GM03348 (cell line): ENCODE measurements around the gene CAMK2B.
A peak's percentile ranks its signal among the peaks of the same experiment; 100 is the strongest.

Source experiments
- DNase-seq: peaks from one replicate; pipeline ENCODE4 v3.0.0; 2012; ENCODE audit warnings: low spot score

The CAMK2B gene

GRCh38 chr7:44257213-44257612 is 68.2 kb downstream of the CAMK2B start:
- DNase-seq: no peak

- no peak for DNase-seq
Measured at GRCh38 chr7:44256459-44256858, 68.9 kb downstream of the CAMK2B start.

GRCh38 chr7:44251881-44252280 is 73.5 kb downstream of the CAMK2B start:
- no peak for DNase-seq

GRCh38 chr7:44251269-44251668 is 74.1 kb downstream of the CAMK2B start:
- DNase-seq: no peak

GRCh38 chr7:44249639-44250234 is 75.7 kb downstream of the CAMK2B start:
- DNase-seq: no peak

- no peak for DNase-seq
Measured at GRCh38 chr7:44247868-44248651, 77.3 kb downstream of the CAMK2B start.

- DNase-seq: no peak
Measured at GRCh38 chr7:44246396-44247113, 78.8 kb downstream of the CAMK2B start.

GRCh38 chr7:44244282-44244681 is 81.1 kb downstream of the CAMK2B start:
- DNase-seq: peak; percentile 55

GRCh38 chr7:44242091-44242490 is 83.3 kb downstream of the CAMK2B start:
- DNase-seq: no peak

GRCh38 chr7:44240983-44241510 is 84.3 kb downstream of the CAMK2B start:
- DNase-seq: peak; percentile 94

GRCh38 chr7:44240376-44240775 is 85.0 kb downstream of the CAMK2B start:
- DNase-seq: no peak

- DNase-seq: no peak
Measured at GRCh38 chr7:44239361-44239760, 86.0 kb downstream of the CAMK2B start.

GRCh38 chr7:44238116-44238695 is 87.2 kb downstream of the CAMK2B start:
- DNase-seq: no peak

GRCh38 chr7:44237696-44238095 is 87.7 kb downstream of the CAMK2B start:
- no peak for DNase-seq

- no peak for DNase-seq
Measured at GRCh38 chr7:44236333-44236728, 89.1 kb downstream of the CAMK2B start.

GRCh38 chr7:44235582-44236332 is 89.6 kb downstream of the CAMK2B start:
- no peak for DNase-seq

GRCh38 chr7:44235066-44235465 is 90.3 kb downstream of the CAMK2B start:
- DNase-seq: no peak

- no peak for DNase-seq
Measured at GRCh38 chr7:44232901-44233715, 92.3 kb downstream of the CAMK2B start.

- DNase-seq: no peak
Measured at GRCh38 chr7:44232396-44232795, 93.0 kb downstream of the CAMK2B start.

- no peak for DNase-seq
Measured at GRCh38 chr7:44231088-44231487, 94.3 kb downstream of the CAMK2B start.

GRCh38 chr7:44230286-44230685 is 95.1 kb downstream of the CAMK2B start:
- DNase-seq: no peak
